HEK293 (cell line): ENCODE data around the gene PSMB4.
A peak's percentile ranks its signal among the peaks of the same experiment; 100 is the strongest.

ENCODE experiments used
- CTCF ChIA-PET: fragments of 350-600 bp; formaldehyde crosslinking; extraction: SDS; loops from one replicate; lab custom pipeline; 2021; ENCODE audit warnings: antibody characterized with exemption; lab: Yijun Ruan, JAX
- POLR2A ChIA-PET: fragments of 300-600 bp; formaldehyde crosslinking; extraction: SDS; loops from one replicate; lab custom pipeline; 2020; ENCODE audit warnings: antibody characterized with exemption, inconsistent platforms; lab: Yijun Ruan, JAX
- H3K27ac ChIP-seq: fragments of 200-500 bp; sonication (Bioruptor generic); 2 replicates; pipeline ENCODE4 v1.5.1; 2014; ENCODE audit warnings: low read depth, low read length, control low read depth, inconsistent platforms; ENCODE audit errors: extremely low read depth
- H3K36me3 ChIP-seq, 2 experiments: fragments of 200-500 bp in 1 of 2; sonication (Bioruptor generic) in 1 of 2; 1 replicate in 1 of 2; 2 replicates in 1 of 2; pipeline ENCODE4 v1.5.1; 2014 to 2017; ENCODE audit warnings: inconsistent platforms in 2 of 2, low read length in 2 of 2; ENCODE audit not compliant: control insufficient read depth in 2 of 2, insufficient read depth in 1 of 2
- H3K4me1 ChIP-seq: fragments of 200-500 bp; sonication (Bioruptor generic); 2 replicates; pipeline ENCODE4 v1.5.1; 2014; ENCODE audit warnings: mild to moderate bottlenecking, low read length, inconsistent platforms; ENCODE audit not compliant: control insufficient read depth, insufficient read depth
- H3K4me3 ChIP-seq: 2 replicates; pipeline ENCODE4 v1.5.1; 2011; ENCODE audit warnings: low read depth, mild to moderate bottlenecking, control low read depth, low read length, moderate library complexity
- H3K9me3 ChIP-seq: fragments of 200-500 bp; sonication (Bioruptor generic); 2 replicates; pipeline ENCODE4 v1.5.1; 2014; ENCODE audit warnings: low read depth, low read length, inconsistent platforms; ENCODE audit not compliant: control insufficient read depth, insufficient read depth
- HOXA7 ChIP-seq: sonication (generic); formaldehyde crosslinking; IDR thresholded peaks from 2 replicates; pipeline ENCODE4 v1.8.1; 2022; ENCODE audit warnings: missing genetic modification reagents, borderline replicate concordance
- KLF1 ChIP-seq: fragments of 450-650 bp; formaldehyde crosslinking; IDR thresholded peaks from 2 replicates; pipeline ENCODE4 v1.5.1; 2016; ENCODE audit warnings: missing biosample characterization, missing genetic modification characterization
- RBAK ChIP-seq: fragments of 450-650 bp; formaldehyde crosslinking; IDR thresholded peaks from 2 replicates; pipeline ENCODE4 v1.5.1; 2016; ENCODE audit warnings: missing biosample characterization, missing genetic modification characterization
- REPIN1 ChIP-seq: fragments of 450-650 bp; formaldehyde crosslinking; IDR thresholded peaks from 2 replicates; pipeline ENCODE4 v1.5.1; 2017; ENCODE audit warnings: missing biosample characterization, missing genetic modification characterization, low read depth
- ZBTB1 ChIP-seq: fragments of 450-650 bp; formaldehyde crosslinking; IDR thresholded peaks from 2 replicates; pipeline ENCODE4 v1.5.1; 2016; ENCODE audit warnings: missing biosample characterization, missing genetic modification characterization
- ZBTB7A ChIP-seq: fragments of 450-650 bp; formaldehyde crosslinking; IDR thresholded peaks from 2 replicates; pipeline ENCODE4 v1.5.1; 2016; ENCODE audit warnings: low read depth, missing biosample characterization, missing genetic modification characterization
- ZFHX2 ChIP-seq: fragments of 450-650 bp; formaldehyde crosslinking; conservative IDR thresholded peaks from 2 replicates; pipeline ENCODE4 v1.5.1; 2016; ENCODE audit warnings: missing biosample characterization, missing genetic modification characterization
- ZNF112 ChIP-seq: fragments of 450-650 bp; formaldehyde crosslinking; IDR thresholded peaks from 2 replicates; pipeline ENCODE4 v1.5.0; 2017; ENCODE audit warnings: missing biosample characterization, missing genetic modification characterization
- ZNF155 ChIP-seq: fragments of 450-650 bp; formaldehyde crosslinking; IDR thresholded peaks from 2 replicates; pipeline ENCODE4 v1.5.1; 2016; ENCODE audit warnings: missing biosample characterization, missing genetic modification characterization
- ZNF169 ChIP-seq: fragments of 450-650 bp; formaldehyde crosslinking; IDR thresholded peaks from 2 replicates; pipeline ENCODE4 v1.5.1; 2016; ENCODE audit warnings: missing biosample characterization, missing genetic modification characterization
- ZNF175 ChIP-seq: fragments of 450-650 bp; formaldehyde crosslinking; IDR thresholded peaks from 2 replicates; pipeline ENCODE4 v1.5.1; 2016; ENCODE audit warnings: missing biosample characterization, missing genetic modification characterization
- ZNF223 ChIP-seq: fragments of 450-650 bp; formaldehyde crosslinking; IDR thresholded peaks from 2 replicates; pipeline ENCODE4 v1.5.1; 2016; ENCODE audit warnings: missing biosample characterization, missing genetic modification characterization
- ZNF266 ChIP-seq: fragments of 450-650 bp; formaldehyde crosslinking; IDR thresholded peaks from 2 replicates; pipeline ENCODE4 v1.5.1; 2016; ENCODE audit warnings: missing biosample characterization, missing genetic modification characterization, low read depth
- ZNF341 ChIP-seq: fragments of 450-650 bp; formaldehyde crosslinking; IDR thresholded peaks from 2 replicates; pipeline ENCODE4; 2016; ENCODE audit warnings: low read depth, missing biosample characterization, missing genetic modification characterization
- ZNF37A ChIP-seq: fragments of 450-650 bp; IDR thresholded peaks from 2 replicates; pipeline ENCODE4 v1.5.1; 2018; ENCODE audit warnings: missing biosample characterization, missing genetic modification characterization
- ZNF433 ChIP-seq: fragments of 450-650 bp; formaldehyde crosslinking; IDR thresholded peaks from 2 replicates; pipeline ENCODE4 v1.5.1; 2016; ENCODE audit warnings: missing biosample characterization, missing genetic modification characterization, low read depth
- ZNF529 ChIP-seq: fragments of 450-650 bp; formaldehyde crosslinking; IDR thresholded peaks from 2 replicates; pipeline ENCODE4 v1.5.1; 2017; ENCODE audit warnings: missing genetic modification characterization, missing biosample characterization; ENCODE audit not compliant: insufficient replicate concordance
- ZNF549 ChIP-seq: fragments of 450-650 bp; IDR thresholded peaks from 2 replicates; pipeline ENCODE4 v1.5.1; 2018; ENCODE audit warnings: missing biosample characterization, missing genetic modification characterization, mild to moderate bottlenecking, inconsistent platforms, moderate library complexity
- ZNF560 ChIP-seq: fragments of 450-650 bp; formaldehyde crosslinking; IDR thresholded peaks from 2 replicates; pipeline ENCODE4 v1.5.1; 2017; ENCODE audit warnings: missing biosample characterization, missing genetic modification characterization, borderline replicate concordance
- ZNF585B ChIP-seq: fragments of 450-650 bp; formaldehyde crosslinking; IDR thresholded peaks from 2 replicates; pipeline ENCODE4 v1.5.1; 2016; ENCODE audit warnings: missing biosample characterization, missing genetic modification characterization
- ZSCAN18 ChIP-seq: fragments of 450-650 bp; formaldehyde crosslinking; IDR thresholded peaks from 2 replicates; pipeline ENCODE4 v1.5.1; 2016; ENCODE audit warnings: missing biosample characterization, missing genetic modification characterization

Gene PSMB4

GRCh38 chr1:151369302-151369610 is 30.1 kb upstream of the PSMB4 start (continued):
- TF ChIP-seq REPIN1 (no peak), ZNF266 (no peak), ZNF175 (tag by site-specific recombination) (no peak)

- no peak overlapping the region for H3K27ac ChIP-seq
- no peak overlapping the region for H3K4me3 ChIP-seq
- no peaks in the 10 kb centered on the region for H3K9me3 ChIP-seq
- ChIA-PET POLR2A (interaction anchor here (0.8 kb wide), 1 partner anchor 29 kb away, joined by 4 read pairs; the partner anchor contains the start of gene PSMB4), CTCF (interaction anchor here (1.2 to 1.7 kb wide), 2 partner anchors 28 to 29 kb away, joined by 4 to 11 read pairs; no protein-coding TSS in a partner anchor)
- TF ChIP-seq ZBTB1 (tag by site-specific recombination) (no peak), ZNF223 (tag by site-specific recombination) (no peak), ZNF37A (no peak), ZNF560 (no peak), KLF1 (tag by site-specific recombination) (peak; percentile 72)
- H3K36me3 ChIP-seq = peaks cover 0 to 48% of the 10 kb centered on the region in 2 experiments; a peak in 2 of 3 replicates
- H3K4me1 ChIP-seq = peaks cover 12% of the 10 kb centered on the region
Measured at GRCh38 chr1:151369621-151370048, 29.7 kb upstream of the PSMB4 start.

- POLR2A ChIA-PET = interaction anchor here (0.8 kb wide), 1 partner anchor 29 kb away, joined by 4 read pairs; the partner anchor contains the start of gene PSMB4
- Histone ChIP-seq H3K4me1 (peaks cover 12% of the 10 kb centered on the region), H3K9me3 (no peaks in the 10 kb centered on the region), H3K4me3 (no peak overlapping the region), H3K27ac (no peak overlapping the region), H3K36me3 (peaks cover 0 to 40% of the 10 kb centered on the region in 2 experiments; a peak in 2 of 3 replicates)
- CTCF ChIA-PET = interaction anchor here (1.2 to 1.7 kb wide), 2 partner anchors 28 to 30 kb away, joined by 4 to 11 read pairs; no protein-coding TSS in a partner anchor
- no peak for TF ChIP-seq ZBTB7A
- no peak for TF ChIP-seq ZNF155 (tag by site-specific recombination)
- no peak for TF ChIP-seq ZSCAN18
- no peak for TF ChIP-seq ZNF112 (tag by site-specific recombination)
- TF ChIP-seq ZNF549 (tag by site-specific recombination) = no peak
- TF ChIP-seq ZNF341 (tag by site-specific recombination) = peak; percentile 55
- TF ChIP-seq ZNF433 = no peak
- TF ChIP-seq HOXA7 (CRISPR knock-in tag) = no peak
- TF ChIP-seq ZNF529 = no peak
- no peak for TF ChIP-seq ZNF169 (tag by site-specific recombination)
- TF ChIP-seq RBAK (tag by site-specific recombination) = no peak
- no peak for TF ChIP-seq ZNF585B
- TF ChIP-seq ZFHX2 (tag by site-specific recombination) = peak; percentile 13; the same call in 1 of the 2 replicates
Measured at GRCh38 chr1:151370211-151370911, 29.0 kb upstream of the PSMB4 start.
